Activated naive CD4-positive, alpha-beta T cell treated with anti-CD3 and anti-CD28 coated beads, Interleukin-2, amount 10 ng/mL, durations not matched to agents 7 days and 5 days (primary cell): Measurements from ENCODE around the gene SLC36A4.

Experiments
- CTCF ChIA-PET: fragments of 350-600 bp; sonication (Branson Sonifier 250); formaldehyde crosslinking; loops from one replicate; lab custom pipeline; 2021; ENCODE audit warnings: antibody characterized with exemption; lab: Charles Lee
- DNase-seq: peaks from one replicate; pipeline ENCODE4 v3.0.0-alpha.2; 2020
- H3K27ac Mint-ChIP-seq: one replicate; pipeline ENCODE4 v1.8.0; 2021; ENCODE audit warnings: mild to moderate bottlenecking, moderate library complexity, mixed read lengths
- H3K27me3 Mint-ChIP-seq: one replicate; pipeline ENCODE4 v1.8.0; 2021; ENCODE audit warnings: mild to moderate bottlenecking, mixed read lengths
- H3K36me3 Mint-ChIP-seq: one replicate; pipeline ENCODE4 v1.8.0; 2021; ENCODE audit warnings: mixed read lengths
- H3K4me1 Mint-ChIP-seq: one replicate; pipeline ENCODE4 v1.8.0; 2021; ENCODE audit warnings: mixed read lengths
- H3K4me3 Mint-ChIP-seq: one replicate; pipeline ENCODE4 v1.8.0; 2021; ENCODE audit warnings: mild to moderate bottlenecking, moderate library complexity, mixed read lengths
- H3K9me3 Mint-ChIP-seq: one replicate; pipeline ENCODE4 v1.8.0; 2021; ENCODE audit warnings: mixed read lengths

The SLC36A4 gene

DNA sequence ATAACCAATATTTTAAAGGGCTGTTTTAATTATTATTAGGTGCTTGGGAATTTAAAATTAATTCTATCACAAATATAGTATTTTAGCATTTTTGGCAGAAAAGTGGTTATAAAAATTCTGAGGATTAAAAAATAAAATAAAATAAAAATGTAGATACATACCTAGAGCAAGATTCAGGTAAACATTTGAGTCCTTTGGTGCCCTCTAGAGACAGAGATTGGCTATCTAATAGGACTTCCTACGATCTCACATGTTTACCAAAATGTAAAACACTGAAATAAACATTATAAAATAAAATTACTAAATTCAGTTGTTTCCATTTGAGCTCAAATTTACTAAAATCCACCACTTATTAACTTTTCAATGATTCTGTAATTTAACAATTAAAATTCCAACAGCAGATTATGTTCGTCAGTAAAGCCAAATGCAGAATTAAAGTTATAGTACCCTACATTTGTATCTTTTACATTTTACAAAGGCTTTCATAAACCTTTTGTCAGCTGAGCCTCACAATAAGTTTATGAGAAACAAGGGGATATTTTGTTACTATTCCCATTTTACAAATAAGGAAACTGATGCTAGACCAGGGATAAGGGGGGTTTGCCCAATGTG lies 27.7 kb downstream of the SLC36A4 start:
- no peak for DNase-seq
- CTCF ChIA-PET = interaction anchor here (0.7 to 1.7 kb wide), 7 partner anchors 10 to 407 kb away, joined by 3 to 6 read pairs (median 3); no protein-coding TSS in a partner anchor
- Mint-ChIP-seq H3K27ac (no peak overlapping the region), H3K4me1 (peaks cover 10% of the 10 kb centered on the region), H3K4me3 (no peak overlapping the region), H3K36me3 (no peaks in the 10 kb centered on the region), H3K9me3 (no peaks in the 10 kb centered on the region), H3K27me3 (no peaks in the 10 kb centered on the region)

DNA sequence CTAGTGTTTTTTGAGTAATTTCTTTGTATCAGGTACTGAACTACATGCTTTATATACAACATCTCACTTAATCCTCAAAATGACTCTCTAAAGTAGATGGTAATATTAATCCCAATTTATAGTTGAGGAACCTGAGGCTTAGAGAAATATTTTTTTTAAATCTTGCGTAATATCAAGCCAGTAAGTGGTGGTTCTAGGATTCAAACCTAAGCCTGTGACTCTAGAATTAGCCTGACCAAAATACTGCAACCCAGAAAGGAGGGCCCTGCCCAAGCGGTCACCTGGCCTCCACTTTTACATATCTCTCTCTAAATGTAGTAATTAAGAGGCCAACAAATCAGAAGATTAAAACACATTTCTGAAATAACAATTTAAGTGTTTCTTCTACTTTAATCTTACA lies 28.6 kb downstream of the SLC36A4 start:
- peaks cover 5% of the 10 kb centered on the region for H3K36me3 Mint-ChIP-seq
- H3K27ac Mint-ChIP-seq = no peak overlapping the region
- H3K4me1 Mint-ChIP-seq = peaks cover 10% of the 10 kb centered on the region
- H3K4me3 Mint-ChIP-seq = no peak overlapping the region
- CTCF ChIA-PET = interaction anchor here (0.7 to 1.7 kb wide), 8 partner anchors 9 to 408 kb away, joined by 3 to 6 read pairs (median 4); no protein-coding TSS in a partner anchor
- DNase-seq = no peak
- no peaks in the 10 kb centered on the region for H3K27me3 Mint-ChIP-seq
- no peaks in the 10 kb centered on the region for H3K9me3 Mint-ChIP-seq

DNA sequence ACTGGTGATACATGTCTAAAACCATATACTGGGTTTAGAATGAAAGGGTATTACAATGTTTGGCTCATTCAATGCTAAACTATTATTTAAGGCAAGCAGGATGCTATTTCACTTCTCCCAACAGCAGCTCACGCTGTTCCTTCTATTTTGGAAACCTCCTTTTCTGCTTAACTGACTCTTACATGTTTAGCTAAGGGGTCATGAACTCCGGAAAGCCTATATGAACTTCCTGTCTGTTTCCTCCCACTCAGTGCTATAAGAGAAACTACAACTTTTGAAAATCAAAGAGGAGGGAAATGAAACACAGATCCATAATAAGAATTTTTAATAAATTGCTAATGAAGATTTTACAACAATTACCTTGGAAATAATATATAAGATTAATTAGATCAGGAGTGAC lies 30.9 kb downstream of the SLC36A4 start:
- no peak overlapping the region for H3K4me3 Mint-ChIP-seq
- no peaks in the 10 kb centered on the region for H3K27me3 Mint-ChIP-seq
- no peaks in the 10 kb centered on the region for H3K9me3 Mint-ChIP-seq
- DNase-seq = no peak
- CTCF ChIA-PET = no interaction called here
- no peak overlapping the region for H3K27ac Mint-ChIP-seq
- H3K4me1 Mint-ChIP-seq = peaks cover 10% of the 10 kb centered on the region
- peaks cover 14% of the 10 kb centered on the region for H3K36me3 Mint-ChIP-seq

DNA sequence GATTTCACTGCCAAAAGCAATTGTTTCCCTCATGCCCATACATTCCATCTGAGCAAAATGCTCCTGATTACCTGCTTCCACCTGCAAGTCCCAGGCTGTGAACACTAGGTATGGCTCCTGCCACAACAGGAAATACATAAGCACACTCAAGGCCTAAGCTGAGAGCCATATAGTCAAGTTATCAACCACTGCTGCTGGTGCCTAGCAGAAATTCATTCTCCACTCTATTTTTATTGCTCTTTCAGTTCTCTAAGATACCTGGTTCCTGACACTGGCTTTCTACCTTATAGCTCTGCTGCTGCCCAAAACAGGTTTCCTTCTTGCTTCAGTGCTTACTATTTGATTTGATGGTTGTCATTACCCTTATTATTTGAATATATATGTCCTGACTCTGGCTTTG lies 31.6 kb downstream of the SLC36A4 start:
- CTCF ChIA-PET = no interaction called here
- Mint-ChIP-seq H3K27me3 (no peaks in the 10 kb centered on the region), H3K27ac (no peak overlapping the region), H3K4me3 (no peak overlapping the region), H3K36me3 (peaks cover 14% of the 10 kb centered on the region), H3K9me3 (no peaks in the 10 kb centered on the region), H3K4me1 (peaks cover 10% of the 10 kb centered on the region)
- no peak for DNase-seq

DNA sequence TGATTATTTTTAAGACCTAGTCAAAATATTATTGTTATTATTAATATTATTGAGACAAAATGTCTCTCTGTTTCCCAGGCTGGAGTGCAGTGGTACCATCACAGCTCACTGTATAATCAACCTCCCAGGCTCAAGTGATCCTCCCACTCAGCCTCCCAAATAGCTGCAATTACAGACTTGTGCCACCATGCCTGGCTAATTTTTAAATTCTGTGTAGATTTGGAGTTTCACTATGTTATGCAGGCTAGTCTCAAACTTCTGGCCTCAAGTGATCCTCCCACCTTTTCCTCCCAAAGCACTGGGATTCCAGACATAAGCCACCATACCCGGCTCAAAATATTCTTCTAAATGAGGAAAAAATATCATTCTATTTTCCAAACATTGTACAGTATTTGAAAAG lies 37.0 kb downstream of the SLC36A4 start:
- Mint-ChIP-seq H3K27ac (no peak overlapping the region), H3K4me1 (no peaks in the 10 kb centered on the region), H3K27me3 (no peaks in the 10 kb centered on the region), H3K9me3 (peaks cover 2% of the 10 kb centered on the region), H3K4me3 (no peak overlapping the region), H3K36me3 (peaks cover 27% of the 10 kb centered on the region)
- no peak for DNase-seq
- CTCF ChIA-PET = interaction anchor here (1.1 to 1.4 kb wide), 2 partner anchors 9 to 219 kb away, joined by 3 to 5 read pairs; no protein-coding TSS in a partner anchor

DNA sequence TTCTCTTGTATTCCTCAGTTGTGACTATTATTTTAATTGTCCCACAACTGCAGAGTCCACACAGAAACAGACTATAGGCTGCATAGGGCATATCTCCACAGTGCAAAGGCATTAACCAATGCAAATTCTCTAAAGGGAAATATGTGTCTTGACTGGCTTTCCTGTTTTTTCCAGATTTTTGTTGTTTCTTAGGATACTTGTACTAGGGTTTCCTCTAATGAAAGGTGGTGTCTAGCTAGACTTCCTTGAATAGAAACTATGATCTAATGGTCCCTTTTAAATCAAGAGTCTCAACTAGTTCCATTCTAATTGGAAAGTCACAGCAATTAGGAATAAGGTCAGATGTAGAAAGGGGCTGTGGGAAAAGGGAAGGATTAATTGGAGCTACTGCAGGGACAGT lies 37.6 kb downstream of the SLC36A4 start:
- no peak for DNase-seq
- H3K27ac Mint-ChIP-seq = no peak overlapping the region
- no peak overlapping the region for H3K4me3 Mint-ChIP-seq
- H3K27me3 Mint-ChIP-seq = no peaks in the 10 kb centered on the region
- CTCF ChIA-PET = interaction anchor here (1.1 to 1.4 kb wide), 2 partner anchors 10 to 218 kb away, joined by 3 to 5 read pairs; no protein-coding TSS in a partner anchor
- peaks cover 2% of the 10 kb centered on the region for H3K9me3 Mint-ChIP-seq
- H3K36me3 Mint-ChIP-seq = peaks cover 27% of the 10 kb centered on the region
- H3K4me1 Mint-ChIP-seq = no peaks in the 10 kb centered on the region

DNA sequence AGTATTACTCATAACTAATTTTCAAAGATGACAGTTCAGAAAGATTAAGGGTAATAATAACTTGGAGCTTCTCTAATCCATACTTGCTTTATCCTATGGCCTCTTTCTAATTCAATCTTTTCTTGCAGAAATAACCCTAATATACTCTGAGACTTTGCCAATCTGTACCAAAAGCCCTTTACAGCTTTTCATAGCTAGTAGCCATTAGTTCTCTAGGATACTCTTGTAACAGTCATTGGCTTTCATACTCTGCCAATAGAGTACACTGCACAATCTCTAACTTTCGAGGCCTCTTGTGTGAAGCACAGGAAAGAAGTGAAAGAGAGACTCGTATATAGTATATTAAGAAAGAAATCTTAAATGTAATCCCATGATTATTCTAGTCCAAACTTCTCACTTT lies 38.1 kb downstream of the SLC36A4 start:
- Mint-ChIP-seq H3K9me3 (peaks cover 2% of the 10 kb centered on the region), H3K4me3 (no peak overlapping the region), H3K27me3 (no peaks in the 10 kb centered on the region), H3K36me3 (peaks cover 26% of the 10 kb centered on the region), H3K27ac (no peak overlapping the region), H3K4me1 (no peaks in the 10 kb centered on the region)
- DNase-seq = no peak
- CTCF ChIA-PET = interaction anchor here (1.0 to 1.4 kb wide), 2 partner anchors 10 kb away, joined by 3 to 5 read pairs; no protein-coding TSS in a partner anchor

DNA sequence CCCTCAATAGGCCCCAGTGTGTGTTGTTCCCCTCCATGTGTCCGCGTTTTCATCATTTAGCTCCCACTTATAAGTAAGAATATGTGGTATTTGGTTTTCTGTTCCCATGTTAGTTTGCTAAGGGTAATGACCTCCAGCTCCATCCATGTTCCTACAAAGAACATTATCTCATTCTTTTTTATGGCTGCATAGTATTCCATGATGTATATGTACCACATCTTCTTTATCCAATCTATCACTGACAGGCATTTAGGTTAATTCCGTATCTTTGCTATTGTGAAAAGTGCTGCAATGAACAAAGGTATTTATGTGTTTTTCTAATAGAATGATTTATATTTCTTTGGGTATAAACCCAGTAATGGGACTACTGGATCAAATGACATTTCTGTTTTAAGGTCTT lies 42.1 kb downstream of the SLC36A4 start:
- no peak for DNase-seq
- CTCF ChIA-PET = interaction anchor here (1.0 kb wide), 1 partner anchor 14 kb away, joined by 3 read pairs; no protein-coding TSS in a partner anchor
- no peak overlapping the region for H3K4me3 Mint-ChIP-seq

DNA sequence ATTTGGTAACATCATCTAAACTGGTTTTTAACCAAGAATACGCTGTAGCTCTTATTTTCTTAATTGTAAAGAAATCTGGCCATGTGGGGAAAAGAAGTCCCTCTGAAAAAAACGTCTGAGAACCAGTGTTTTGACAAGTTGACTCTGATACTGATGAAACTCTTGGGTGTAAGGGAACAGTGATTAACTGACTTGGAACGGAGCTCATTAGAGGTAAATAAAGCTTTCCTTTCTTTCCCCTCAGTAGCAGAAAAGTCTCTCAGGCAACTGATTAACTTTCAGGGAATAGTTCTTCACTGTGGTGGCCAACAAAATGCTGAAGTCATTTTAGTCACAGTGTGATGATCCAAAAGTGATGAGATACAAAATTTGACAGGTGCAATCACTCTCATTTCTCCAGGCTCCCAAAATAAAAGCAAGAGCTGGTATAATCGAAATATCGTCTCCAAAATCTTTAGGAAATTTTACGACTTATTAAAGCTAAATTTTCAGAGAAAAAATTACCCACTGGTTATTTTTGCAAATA lies 52.3 kb downstream of the SLC36A4 start:
- no peak for DNase-seq
- H3K27me3 Mint-ChIP-seq = no peaks in the 10 kb centered on the region
- H3K27ac Mint-ChIP-seq = no peak overlapping the region
- CTCF ChIA-PET = interaction anchor here (1.3 kb wide), 1 partner anchor 24 kb away, joined by 4 read pairs; no protein-coding TSS in a partner anchor
- H3K4me1 Mint-ChIP-seq = peaks cover 6% of the 10 kb centered on the region
- H3K9me3 Mint-ChIP-seq = no peaks in the 10 kb centered on the region
- no peak overlapping the region for H3K4me3 Mint-ChIP-seq
- no peaks in the 10 kb centered on the region for H3K36me3 Mint-ChIP-seq

More for the DNA sequence above, 42.1 kb downstream of the SLC36A4 start:
- Mint-ChIP-seq H3K4me1 (no peaks in the 10 kb centered on the region), H3K27ac (no peak overlapping the region), H3K36me3 (peaks cover 16% of the 10 kb centered on the region), H3K9me3 (peaks cover 2% of the 10 kb centered on the region), H3K27me3 (no peaks in the 10 kb centered on the region)

DNA sequence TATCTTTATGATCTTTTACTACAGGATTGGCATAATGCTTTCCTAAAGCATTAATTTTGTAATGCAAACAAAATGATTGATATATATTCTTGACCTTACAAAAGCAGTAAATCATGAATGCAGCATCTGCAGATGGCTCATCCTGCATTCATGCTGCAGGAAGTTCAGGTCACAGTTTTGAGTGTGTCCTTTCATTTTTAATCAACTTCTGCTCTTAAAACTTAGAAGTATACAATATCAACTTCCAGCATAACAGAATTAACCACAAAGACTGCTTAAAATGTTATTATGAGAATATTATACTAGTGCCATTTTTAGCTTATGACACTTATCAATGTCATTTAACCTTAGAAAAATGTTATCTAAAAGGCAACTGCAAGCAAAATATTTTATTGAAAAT lies 54.0 kb downstream of the SLC36A4 start:
- H3K4me1 Mint-ChIP-seq = peaks cover 6% of the 10 kb centered on the region
- no peak for DNase-seq
- no peak overlapping the region for H3K27ac Mint-ChIP-seq
- no peaks in the 10 kb centered on the region for H3K27me3 Mint-ChIP-seq
- CTCF ChIA-PET = no interaction called here
- no peaks in the 10 kb centered on the region for H3K9me3 Mint-ChIP-seq
- no peak overlapping the region for H3K4me3 Mint-ChIP-seq
- H3K36me3 Mint-ChIP-seq = no peaks in the 10 kb centered on the region

DNA sequence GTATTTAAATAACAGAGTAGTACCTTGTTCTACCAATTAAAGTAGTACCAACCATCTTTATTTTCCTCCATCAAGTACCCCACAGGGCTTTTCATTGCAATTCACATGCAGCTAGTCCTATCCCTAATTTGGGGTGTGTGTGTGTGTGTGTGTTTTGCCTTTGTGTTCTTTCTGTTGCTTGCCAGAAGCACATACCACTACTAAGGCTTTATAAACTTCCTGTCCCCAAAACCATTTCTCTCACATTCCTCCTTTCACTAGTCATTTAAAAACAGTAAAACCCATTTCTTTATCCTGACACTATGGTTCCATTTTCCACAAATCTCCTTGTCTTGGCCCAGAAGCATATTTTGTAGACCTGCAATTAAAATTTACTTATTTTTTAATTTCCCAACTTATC lies 54.6 kb downstream of the SLC36A4 start:
- Mint-ChIP-seq H3K4me3 (no peak overlapping the region), H3K9me3 (no peaks in the 10 kb centered on the region), H3K27ac (no peak overlapping the region), H3K27me3 (no peaks in the 10 kb centered on the region), H3K36me3 (no peaks in the 10 kb centered on the region), H3K4me1 (peaks cover 6% of the 10 kb centered on the region)
- CTCF ChIA-PET = no interaction called here
- DNase-seq = no peak

DNA sequence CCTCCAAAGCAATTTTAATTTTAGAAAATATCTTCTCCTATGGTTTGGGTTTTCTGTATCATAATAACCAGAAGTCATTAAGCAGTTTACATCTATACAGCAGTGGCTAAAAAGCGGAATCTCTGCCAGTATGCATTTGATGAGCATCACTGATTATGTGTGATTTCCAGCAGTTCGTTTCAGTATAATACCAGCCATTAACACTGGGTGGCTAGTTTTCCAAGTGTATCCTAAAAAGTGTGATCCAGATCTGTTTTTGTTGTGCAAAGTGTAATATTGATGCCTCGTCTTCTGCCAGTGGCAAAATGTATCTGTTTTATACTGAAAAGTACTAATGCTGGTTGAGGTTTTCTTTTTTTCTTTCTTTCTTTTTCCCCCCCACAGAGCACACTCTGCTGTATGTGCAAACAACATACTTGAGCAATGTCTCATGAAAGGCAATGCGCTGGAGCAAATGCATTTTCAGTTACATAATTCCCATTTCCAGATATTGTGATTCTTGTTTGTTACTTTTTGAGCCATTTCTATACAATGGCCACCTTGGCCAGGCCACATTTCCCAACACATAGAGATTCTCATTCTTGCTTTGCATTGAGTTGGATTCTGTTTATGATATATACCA lies 64.2 kb downstream of the SLC36A4 start:
- no peaks in the 10 kb centered on the region for H3K9me3 Mint-ChIP-seq
- no peak overlapping the region for H3K27ac Mint-ChIP-seq
- no peaks in the 10 kb centered on the region for H3K27me3 Mint-ChIP-seq
- H3K4me1 Mint-ChIP-seq = no peaks in the 10 kb centered on the region
- no peaks in the 10 kb centered on the region for H3K36me3 Mint-ChIP-seq
- CTCF ChIA-PET = no interaction called here
- no peak overlapping the region for H3K4me3 Mint-ChIP-seq
- DNase-seq = no peak

DNA sequence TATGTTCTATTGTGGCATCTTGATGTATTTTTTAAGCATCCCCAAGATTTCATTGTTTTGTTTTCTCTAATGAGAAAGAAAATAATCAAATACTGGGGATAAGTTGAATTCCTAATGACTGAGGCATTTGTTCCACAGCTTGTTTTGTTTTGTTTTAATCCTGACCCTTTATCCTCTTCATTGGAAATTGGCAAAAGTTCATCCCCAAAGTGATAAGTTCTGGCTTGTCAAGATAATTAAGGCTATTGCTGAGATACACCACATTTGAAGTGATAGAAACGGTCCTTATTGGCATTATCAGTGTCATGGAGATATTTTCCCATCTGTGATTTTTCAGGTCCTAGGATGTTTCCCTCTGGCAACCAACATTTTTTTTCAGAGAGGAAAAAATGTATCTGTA lies 65.0 kb downstream of the SLC36A4 start:
- no peak for DNase-seq
- CTCF ChIA-PET = no interaction called here
- H3K4me1 Mint-ChIP-seq = no peaks in the 10 kb centered on the region
- H3K27ac Mint-ChIP-seq = no peak overlapping the region
- H3K27me3 Mint-ChIP-seq = no peaks in the 10 kb centered on the region
- H3K9me3 Mint-ChIP-seq = no peaks in the 10 kb centered on the region
- no peak overlapping the region for H3K4me3 Mint-ChIP-seq
- no peaks in the 10 kb centered on the region for H3K36me3 Mint-ChIP-seq

DNA sequence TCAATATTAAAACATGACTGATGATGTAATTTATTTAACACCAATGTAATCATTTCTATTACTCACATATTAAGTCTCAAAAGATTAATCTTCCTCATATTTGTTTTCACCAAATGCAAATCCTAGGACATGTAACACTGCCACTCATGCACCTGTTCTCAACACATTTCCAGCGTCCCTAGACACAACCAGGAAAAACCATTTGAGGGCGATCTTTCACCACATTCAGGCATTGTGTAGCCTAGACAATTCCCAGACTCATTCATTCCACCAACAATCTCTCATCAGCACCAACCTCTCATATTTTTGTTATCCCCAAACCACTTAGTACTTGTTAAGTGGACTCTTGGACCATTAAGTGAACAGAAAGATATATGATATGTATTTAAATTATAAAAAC lies 66.1 kb downstream of the SLC36A4 start:
- Mint-ChIP-seq H3K27ac (no peak overlapping the region), H3K9me3 (no peaks in the 10 kb centered on the region), H3K4me3 (no peak overlapping the region), H3K4me1 (no peaks in the 10 kb centered on the region), H3K36me3 (no peaks in the 10 kb centered on the region), H3K27me3 (peaks cover under 1% of the 10 kb centered on the region)
- CTCF ChIA-PET = no interaction called here
- DNase-seq = no peak

DNA sequence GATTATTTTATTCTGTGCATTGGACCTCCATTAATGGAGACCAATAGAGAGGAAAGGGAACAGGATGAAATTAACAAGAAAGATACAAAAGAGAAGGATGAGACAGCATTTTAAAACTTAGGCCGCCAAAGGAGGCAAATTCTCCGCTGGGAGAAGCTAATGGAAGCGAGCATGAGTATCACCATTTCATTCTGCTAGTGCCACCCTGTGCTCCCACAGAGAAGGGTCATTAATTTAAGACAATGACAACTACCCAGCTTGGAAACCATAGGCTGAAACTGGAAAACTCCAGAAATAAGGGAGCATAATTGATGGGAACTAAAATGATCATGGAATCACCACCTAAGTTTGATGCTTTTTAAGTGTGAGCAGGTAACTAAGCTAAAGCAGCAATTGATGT lies 69.2 kb downstream of the SLC36A4 start:
- no peaks in the 10 kb centered on the region for H3K9me3 Mint-ChIP-seq
- H3K27ac Mint-ChIP-seq = no peak overlapping the region
- no peak for DNase-seq
- no peak overlapping the region for H3K4me3 Mint-ChIP-seq
- CTCF ChIA-PET = no interaction called here
- peaks cover 4% of the 10 kb centered on the region for H3K27me3 Mint-ChIP-seq
- no peaks in the 10 kb centered on the region for H3K4me1 Mint-ChIP-seq
- H3K36me3 Mint-ChIP-seq = no peaks in the 10 kb centered on the region
